ENCODE results near the gene C1QL3. TPM values are rescaled to one million over a fixed set of nuclear protein-coding genes. Genes with fewer than 3 reads are reported as not detected.

Gene C1QL3
- total RNA-seq (ENCODE audit: low replicate concordance): 3.4 and 6.5 TPM in 2 replicates
- long read RNA-seq, partial matches to known transcripts: 0 of 3 reads
- long read RNA-seq, other reads (novel, unspliced or antisense): 2 of 3 reads

DNA sequence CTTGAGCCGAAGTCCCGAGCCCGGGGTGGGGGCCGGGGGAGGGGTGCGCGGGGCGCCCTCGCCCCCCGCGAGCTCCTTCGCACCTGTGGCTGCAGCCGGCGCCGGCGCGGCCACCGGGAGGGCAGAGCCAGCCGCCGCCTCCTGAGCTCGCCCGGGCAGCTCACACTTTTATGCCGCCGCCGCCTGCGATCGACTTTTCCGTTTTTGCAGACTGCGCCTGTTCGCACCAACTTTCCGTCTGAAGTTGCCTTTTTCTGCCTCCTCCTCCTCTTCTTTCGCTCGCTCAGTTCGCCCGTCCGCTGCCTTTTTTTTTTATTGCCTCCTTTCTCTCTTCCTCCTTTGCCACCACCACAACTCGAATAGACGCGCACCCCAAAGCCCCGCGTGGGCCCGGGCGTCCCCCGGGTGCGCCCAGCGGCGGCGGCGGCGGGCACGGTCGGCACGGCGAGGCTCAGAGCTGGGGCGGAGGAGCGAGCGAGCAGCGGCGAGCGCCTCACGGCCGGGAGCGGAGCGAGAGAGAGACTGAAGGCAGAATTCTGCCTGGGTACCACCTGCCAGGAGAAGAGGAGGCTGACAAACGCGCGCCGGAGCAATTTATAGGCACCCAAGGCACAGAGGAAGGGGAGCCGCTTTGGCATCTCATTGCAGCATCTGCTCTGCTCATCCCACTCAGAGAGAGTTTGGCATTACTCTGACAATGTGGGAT, at the start of gene C1QL3:
Gene C1QL3, minus strand, starts transcription at position 569 of the 706 bp plus-strand sequence. CDS start 814 bp downstream, outside the sequence.
- H3K4me1 Mint-ChIP-seq (ENCODE audit: unreplicated experiment): peaks cover 8% of the 10 kb centered on the region
- H3K9me3 Mint-ChIP-seq: no peaks in the 10 kb centered on the region
- DNase-seq (ENCODE audit: extremely low spot score, unreplicated experiment): no peak
- no peak within 1 kb of the TSS for H3K27ac Mint-ChIP-seq
- H3K27me3 Mint-ChIP-seq: peaks cover 86% of the 10 kb centered on the region
- TF ChIP-seq, protein P1, sequence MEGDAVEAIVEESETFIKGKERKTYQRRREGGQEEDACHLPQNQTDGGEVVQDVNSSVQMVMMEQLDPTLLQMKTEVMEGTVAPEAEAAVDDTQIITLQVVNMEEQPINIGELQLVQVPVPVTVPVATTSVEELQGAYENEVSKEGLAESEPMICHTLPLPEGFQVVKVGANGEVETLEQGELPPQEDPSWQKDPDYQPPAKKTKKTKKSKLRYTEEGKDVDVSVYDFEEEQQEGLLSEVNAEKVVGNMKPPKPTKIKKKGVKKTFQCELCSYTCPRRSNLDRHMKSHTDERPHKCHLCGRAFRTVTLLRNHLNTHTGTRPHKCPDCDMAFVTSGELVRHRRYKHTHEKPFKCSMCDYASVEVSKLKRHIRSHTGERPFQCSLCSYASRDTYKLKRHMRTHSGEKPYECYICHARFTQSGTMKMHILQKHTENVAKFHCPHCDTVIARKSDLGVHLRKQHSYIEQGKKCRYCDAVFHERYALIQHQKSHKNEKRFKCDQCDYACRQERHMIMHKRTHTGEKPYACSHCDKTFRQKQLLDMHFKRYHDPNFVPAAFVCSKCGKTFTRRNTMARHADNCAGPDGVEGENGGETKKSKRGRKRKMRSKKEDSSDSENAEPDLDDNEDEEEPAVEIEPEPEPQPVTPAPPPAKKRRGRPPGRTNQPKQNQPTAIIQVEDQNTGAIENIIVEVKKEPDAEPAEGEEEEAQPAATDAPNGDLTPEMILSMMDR (conservative IDR thresholded peaks at IDR 0.05): peak; percentile 8
- peak within 1 kb of the TSS; percentile 83 for H3K4me3 Mint-ChIP-seq
- H3K36me3 Mint-ChIP-seq: peaks cover 3% of the 10 kb centered on the region

DNA sequence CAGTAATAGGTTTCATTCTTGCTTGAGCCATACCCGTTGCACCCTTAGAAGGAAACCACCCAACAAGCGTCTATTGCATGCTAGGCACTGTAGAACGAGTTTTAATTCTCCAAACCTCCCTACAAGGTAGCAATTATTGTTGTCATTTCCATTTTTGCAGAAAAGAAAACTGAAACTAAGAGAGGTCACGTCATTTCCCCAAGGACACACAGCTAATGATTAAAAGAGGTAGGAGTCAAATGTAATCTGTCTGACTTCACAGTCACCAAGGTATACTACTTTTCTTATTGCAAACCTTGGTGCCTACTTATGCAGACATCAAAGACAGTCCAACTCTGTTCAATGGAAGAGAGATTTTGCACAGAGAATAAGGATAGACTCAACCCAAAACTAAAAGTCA, 49.1 kb upstream of the C1QL3 start:
- no peak overlapping the region for H3K27ac Mint-ChIP-seq
- H3K36me3 Mint-ChIP-seq: no peaks in the 10 kb centered on the region
- peaks cover 23% of the 10 kb centered on the region for H3K27me3 Mint-ChIP-seq
- H3K4me1 Mint-ChIP-seq (ENCODE audit: unreplicated experiment): no peaks in the 10 kb centered on the region
- no peaks in the 10 kb centered on the region for H3K9me3 Mint-ChIP-seq
- TF ChIP-seq, protein P1 (conservative IDR thresholded peaks at IDR 0.05): no peak
- no peak overlapping the region for H3K4me3 Mint-ChIP-seq
- DNase-seq (ENCODE audit: extremely low spot score, unreplicated experiment): no peak

DNA sequence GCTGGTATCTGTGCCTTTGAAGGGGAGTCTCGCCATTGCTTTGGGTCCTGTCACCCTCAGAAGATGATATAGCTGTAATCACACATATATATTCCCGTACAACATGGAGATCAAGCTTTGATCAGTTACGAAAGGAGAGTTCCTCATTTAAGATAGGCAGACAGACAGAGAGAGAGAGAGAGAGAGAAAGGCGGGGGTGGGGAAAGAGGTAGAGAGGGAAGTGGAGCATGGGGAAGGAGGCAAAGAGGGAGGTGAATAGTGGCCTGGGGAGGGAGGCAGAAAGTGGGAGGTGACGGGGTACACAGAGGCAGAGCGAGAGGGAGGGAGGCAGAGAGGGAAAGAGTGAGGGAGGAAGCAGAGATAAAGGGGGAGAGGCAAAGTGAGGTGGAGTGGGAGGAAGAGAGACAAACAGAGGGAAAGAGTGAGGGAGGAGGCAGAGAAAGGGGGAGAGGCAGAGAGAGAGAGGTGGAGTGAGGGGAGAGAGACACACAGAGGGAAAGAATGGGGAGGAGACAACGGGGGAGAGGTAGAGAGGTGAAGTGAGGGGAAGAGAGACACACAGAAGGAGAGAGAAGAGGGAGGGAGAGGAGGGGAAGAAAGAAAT, 44.6 kb upstream of the C1QL3 start:
- Mint-ChIP-seq H3K9me3 (no peaks in the 10 kb centered on the region), H3K4me3 (no peak overlapping the region), H3K36me3 (no peaks in the 10 kb centered on the region), H3K27ac (no peak overlapping the region), H3K27me3 (peaks cover 20% of the 10 kb centered on the region), H3K4me1 (ENCODE audit: unreplicated experiment) (no peaks in the 10 kb centered on the region)
- no peak for DNase-seq (ENCODE audit: extremely low spot score, unreplicated experiment)
- TF ChIP-seq, protein P1 (conservative IDR thresholded peaks at IDR 0.05): no peak

DNA sequence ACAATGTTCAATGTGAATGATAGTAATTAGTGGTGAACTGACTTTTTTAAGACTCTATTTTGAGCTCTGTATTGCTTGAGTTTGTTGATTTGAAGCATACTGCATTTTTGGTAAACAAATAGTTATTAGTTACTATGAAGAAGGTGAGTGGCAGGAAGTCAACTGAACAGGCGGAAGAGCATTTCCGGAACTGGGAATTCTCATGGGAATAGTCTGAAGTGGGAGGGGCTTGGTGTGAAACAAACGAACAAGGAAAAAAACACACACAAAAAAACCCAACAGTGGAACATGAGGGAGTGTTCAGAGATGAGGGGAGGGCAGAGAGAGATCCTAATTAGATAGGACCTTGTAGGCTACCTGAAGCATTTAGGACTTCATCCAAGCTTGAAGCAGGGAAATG, 43.9 kb upstream of the C1QL3 start:
- no peaks in the 10 kb centered on the region for H3K4me1 Mint-ChIP-seq (ENCODE audit: unreplicated experiment)
- no peaks in the 10 kb centered on the region for H3K9me3 Mint-ChIP-seq
- no peak overlapping the region for H3K4me3 Mint-ChIP-seq
- H3K27ac Mint-ChIP-seq: no peak overlapping the region
- H3K36me3 Mint-ChIP-seq: no peaks in the 10 kb centered on the region
- DNase-seq (ENCODE audit: extremely low spot score, unreplicated experiment): no peak
- TF ChIP-seq, protein P1 (conservative IDR thresholded peaks at IDR 0.05): no peak
- peaks cover 15% of the 10 kb centered on the region for H3K27me3 Mint-ChIP-seq

DNA sequence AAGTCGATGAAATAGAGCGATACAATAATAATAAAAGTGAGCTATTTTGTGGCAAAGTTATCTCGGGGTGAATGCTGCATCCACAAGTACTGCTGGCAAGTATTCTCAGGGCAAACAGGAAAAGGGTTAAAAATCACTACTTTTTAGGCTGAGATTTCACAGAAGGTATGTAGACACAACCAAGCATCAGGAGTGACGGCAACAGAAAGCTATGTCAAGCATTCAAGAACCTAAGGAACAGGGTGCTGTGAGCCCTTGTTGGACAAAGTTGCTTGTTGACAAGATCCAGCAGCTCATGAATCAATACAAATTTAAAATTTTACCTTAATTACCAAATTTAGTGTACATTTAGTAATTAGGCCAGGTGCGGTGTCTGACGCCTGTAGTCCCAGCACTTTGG, 41.2 kb upstream of the C1QL3 start:
- Mint-ChIP-seq H3K4me3 (no peak overlapping the region), H3K4me1 (ENCODE audit: unreplicated experiment) (no peaks in the 10 kb centered on the region), H3K27ac (no peak overlapping the region), H3K9me3 (no peaks in the 10 kb centered on the region), H3K36me3 (no peaks in the 10 kb centered on the region), H3K27me3 (peaks cover 22% of the 10 kb centered on the region)
- TF ChIP-seq, protein P1 (conservative IDR thresholded peaks at IDR 0.05): no peak
- DNase-seq (ENCODE audit: extremely low spot score, unreplicated experiment): no peak
